PC-3 (cell line): ENCODE measurements around the gene TXNL4A. TPM values are rescaled to one million over a fixed set of nuclear protein-coding genes. Genes with fewer than 3 reads are reported as not detected.

Source experiments
- ATAC-seq: fragments of 200-7000 bp; cut with Tn5 transposase; 2 replicates; pipeline ENCODE4 v1.9.1; 2020; ENCODE audit warnings: mild to moderate bottlenecking, moderate library complexity
- BruUV-seq: library from RNA; stranded (reverse); fragments of 400-500 nt; replicated peaks from 2 replicates; lab custom pipeline; 2021; lab: Mats Ljungman, UMichigan
- CTCF ChIA-PET: fragments of 300-600 bp; sonication (Branson Sonifier 250); formaldehyde crosslinking; loops from one replicate; lab custom pipeline; 2022; ENCODE audit warnings: antibody characterized with exemption; lab: Charles Lee
- POLR2A ChIA-PET: fragments of 300-600 bp; sonication (Branson Sonifier 250); formaldehyde crosslinking; loops from one replicate; lab custom pipeline; 2022; ENCODE audit warnings: antibody characterized with exemption; ENCODE audit not compliant: unreplicated experiment; lab: Charles Lee
- DNase-seq: peaks from one replicate; pipeline ENCODE4 v3.0.0-alpha.2; 2015
- H2AFZ ChIP-seq: fragments of 300-600 bp; sonication (generic); 2 replicates; pipeline ENCODE4 v1.6.0; 2016; ENCODE audit warnings: antibody characterized with exemption, low read length
- H3F3A ChIP-seq: fragments of 300-600 bp; sonication (generic); one replicate; pipeline ENCODE4 v1.6.0; 2017; ENCODE audit warnings: antibody characterized with exemption, low read length, control low read depth, mild to moderate bottlenecking; ENCODE audit not compliant: unreplicated experiment
- H3K27ac ChIP-seq: fragments of 300-600 bp; sonication (generic); 2 replicates; pipeline ENCODE4 v1.5.1; 2016; ENCODE audit warnings: mild to moderate bottlenecking, low read length
- H3K27me3 ChIP-seq: fragments of 300-600 bp; sonication (generic); 2 replicates; pipeline ENCODE4 v1.6.1; 2016; ENCODE audit warnings: low read length, mixed read lengths
- H3K36me3 ChIP-seq: fragments of 300-600 bp; sonication (generic); 2 replicates; pipeline ENCODE4 v1.6.1; 2016; ENCODE audit warnings: low read depth, mixed run types, low read length, mixed read lengths
- H3K4me1 ChIP-seq: fragments of 300-600 bp; sonication (generic); 2 replicates; pipeline ENCODE4 v1.5.1; 2016; ENCODE audit warnings: low read length; ENCODE audit not compliant: insufficient read depth
- H3K4me2 ChIP-seq: fragments of 300-600 bp; sonication (generic); 2 replicates; pipeline ENCODE4 v1.6.0; 2016; ENCODE audit warnings: low read length
- H3K4me3 ChIP-seq: fragments of 300-600 bp; sonication (generic); 2 replicates; pipeline ENCODE4 v1.5.1; 2016; ENCODE audit warnings: mild to moderate bottlenecking, low read length, mixed read lengths
- H3K79me2 ChIP-seq: fragments of 300-600 bp; sonication (generic); 2 replicates; pipeline ENCODE4 v1.6.1; 2017; ENCODE audit warnings: low read length, mixed read lengths
- H3K9ac ChIP-seq: fragments of 300-600 bp; sonication (generic); 2 replicates; pipeline ENCODE4 v1.6.0; 2016; ENCODE audit warnings: mild to moderate bottlenecking, low read length
- H3K9me2 ChIP-seq: fragments of 300-600 bp; sonication (generic); replicated peaks from 2 replicates; pipeline ENCODE4 v1.6.1; 2016; ENCODE audit warnings: mixed run types, low read length, mixed read lengths
- H3K9me3 ChIP-seq: fragments of 300-600 bp; sonication (generic); 2 replicates; pipeline ENCODE4 v1.6.1; 2016; ENCODE audit warnings: low read length, mixed read lengths
- H4K20me1 ChIP-seq: fragments of 300-600 bp; sonication (generic); 2 replicates; pipeline ENCODE4 v1.6.1; 2016; ENCODE audit warnings: low read length, mixed read lengths
- EZH2 ChIP-seq: fragments of 300-600 bp; sonication (generic); IDR thresholded peaks from one replicate; pipeline ENCODE4 v1.6.1; 2017; ENCODE audit warnings: antibody characterized with exemption, mild to moderate bottlenecking, low read length; ENCODE audit not compliant: unreplicated experiment
- EZH2phosphoT487 ChIP-seq: fragments of 300-600 bp; sonication (generic); IDR thresholded peaks from 2 replicates; pipeline ENCODE4 v1.6.1; 2018; ENCODE audit warnings: mild to moderate bottlenecking, antibody characterized with exemption, low read length, borderline replicate concordance
- intact Hi-C: fragments of 100-400 bp; cut with micrococcal nuclease; formaldehyde crosslinking; loops from 2 replicates; pipeline ENCODE4 v1.9.0; 2023
- total RNA-seq: library from RNA; depleted of rRNA; stranded (reverse); fragments of >200 nt; gene quantifications from 2 replicates; pipeline ENCODE4 v1.2.3, GENCODE V29; 2014
- TF ChIP-seq, protein P1 (sequence below): fragments of 300-600 bp; sonication (generic); conservative IDR thresholded peaks from 2 replicates; pipeline ENCODE4 v1.5.1; 2017; ENCODE audit warnings: antibody characterized with exemption, low read depth, mild to moderate bottlenecking, low read length

The TXNL4A gene
- total RNA-seq, 1 experiment from 2014 or later, result 159 TPM

DNA sequence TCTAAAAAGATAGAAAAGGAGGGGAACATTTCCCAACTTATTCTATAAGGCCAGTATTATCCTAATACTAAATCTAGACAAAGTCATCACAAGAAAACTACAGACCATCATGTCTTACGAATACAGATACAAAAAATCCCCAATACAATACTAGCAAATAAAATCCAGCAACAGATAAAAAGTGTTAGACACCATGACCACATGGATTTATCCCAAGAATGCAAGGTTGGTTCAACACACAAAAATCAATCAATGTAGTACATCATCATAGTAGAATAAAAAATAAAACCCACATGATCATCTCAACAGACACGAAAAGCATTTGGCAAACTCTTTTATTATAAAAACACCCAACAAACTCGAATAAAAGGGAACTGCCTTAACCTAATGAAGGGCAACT, 55.5 kb downstream of the TXNL4A start:
- H3K27ac ChIP-seq, result no peak overlapping the region

DNA sequence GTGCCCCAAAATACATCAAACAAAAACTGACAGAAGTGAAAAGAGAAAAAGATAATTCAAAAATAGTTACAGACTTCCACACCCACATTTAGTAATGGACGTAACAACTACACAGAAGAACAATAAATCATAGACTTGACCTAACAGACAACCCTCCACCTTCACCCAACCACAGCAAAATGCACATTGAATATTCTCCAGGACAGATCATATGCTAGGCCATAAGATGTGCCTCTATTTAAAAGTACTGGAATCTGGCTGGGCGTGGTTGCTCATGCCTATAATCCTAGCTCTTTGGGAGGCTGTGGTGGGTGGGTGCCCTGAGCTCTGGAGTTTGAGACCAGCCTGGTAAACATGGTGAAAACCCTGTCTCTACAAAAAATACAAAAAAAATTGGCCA, 56.9 kb downstream of the TXNL4A start:
- H3K27ac ChIP-seq, result no peak overlapping the region
- intact Hi-C loops, result loop anchor here (5.0 to 10.0 kb wide), 2 partner anchors 53 to 216 kb away; partner anchors contain the start of gene TXNL4A
- no peak overlapping the region for H2AFZ ChIP-seq
- H3K79me2 ChIP-seq, result peaks cover 45% of the 10 kb centered on the region
- no peak overlapping the region for H3K4me3 ChIP-seq
- TF ChIP-seq EZH2, result no peak
- no peak for TF ChIP-seq EZH2phosphoT487
- TF ChIP-seq, protein P1, sequence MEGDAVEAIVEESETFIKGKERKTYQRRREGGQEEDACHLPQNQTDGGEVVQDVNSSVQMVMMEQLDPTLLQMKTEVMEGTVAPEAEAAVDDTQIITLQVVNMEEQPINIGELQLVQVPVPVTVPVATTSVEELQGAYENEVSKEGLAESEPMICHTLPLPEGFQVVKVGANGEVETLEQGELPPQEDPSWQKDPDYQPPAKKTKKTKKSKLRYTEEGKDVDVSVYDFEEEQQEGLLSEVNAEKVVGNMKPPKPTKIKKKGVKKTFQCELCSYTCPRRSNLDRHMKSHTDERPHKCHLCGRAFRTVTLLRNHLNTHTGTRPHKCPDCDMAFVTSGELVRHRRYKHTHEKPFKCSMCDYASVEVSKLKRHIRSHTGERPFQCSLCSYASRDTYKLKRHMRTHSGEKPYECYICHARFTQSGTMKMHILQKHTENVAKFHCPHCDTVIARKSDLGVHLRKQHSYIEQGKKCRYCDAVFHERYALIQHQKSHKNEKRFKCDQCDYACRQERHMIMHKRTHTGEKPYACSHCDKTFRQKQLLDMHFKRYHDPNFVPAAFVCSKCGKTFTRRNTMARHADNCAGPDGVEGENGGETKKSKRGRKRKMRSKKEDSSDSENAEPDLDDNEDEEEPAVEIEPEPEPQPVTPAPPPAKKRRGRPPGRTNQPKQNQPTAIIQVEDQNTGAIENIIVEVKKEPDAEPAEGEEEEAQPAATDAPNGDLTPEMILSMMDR, result no peak
- H3K27me3 ChIP-seq, result no peaks in the 10 kb centered on the region
- H3K9me2 ChIP-seq, result no peaks in the 10 kb centered on the region
- ATAC-seq (no peak), DNase-seq (no peak)
- H3K9ac ChIP-seq, result no peak overlapping the region
- H3K4me2 ChIP-seq, result no peak overlapping the region
- H4K20me1 ChIP-seq, result no peaks in the 10 kb centered on the region
- H3K36me3 ChIP-seq, result peaks cover 50% of the 10 kb centered on the region
- BruUV-seq, result no TSS peak
- ChIA-PET POLR2A (no interaction called here), CTCF (no interaction called here)
- no peaks in the 10 kb centered on the region for H3K4me1 ChIP-seq
- H3F3A ChIP-seq, result no peaks in the 10 kb centered on the region
- H3K9me3 ChIP-seq, result peaks cover 19% of the 10 kb centered on the region

More for the DNA sequence above, 55.5 kb downstream of the TXNL4A start:
- no peak for DNase-seq
- intact Hi-C loops, result loop anchor here (5.0 to 10.0 kb wide), 2 partner anchors 52 to 214 kb away; partner anchors contain the start of gene TXNL4A
- peaks cover 50% of the 10 kb centered on the region for H3K36me3 ChIP-seq
- H3K9me3 ChIP-seq, result peaks cover 19% of the 10 kb centered on the region
- no peaks in the 10 kb centered on the region for H3K27me3 ChIP-seq
- H4K20me1 ChIP-seq, result no peaks in the 10 kb centered on the region
- H3K79me2 ChIP-seq, result peaks cover 59% of the 10 kb centered on the region
- CTCF ChIA-PET, result no interaction called here
- no peaks in the 10 kb centered on the region for H3K4me1 ChIP-seq
- no peak overlapping the region for H3K4me3 ChIP-seq
- BruUV-seq, result no TSS peak
- TF ChIP-seq EZH2phosphoT487 (no peak), EZH2 (no peak)
- TF ChIP-seq, protein P1, result no peak
- H3K9ac ChIP-seq, result no peak overlapping the region
- no peak overlapping the region for H3K4me2 ChIP-seq
- POLR2A ChIA-PET, result no interaction called here
- no peaks in the 10 kb centered on the region for H3F3A ChIP-seq
- ATAC-seq, result no peak
- H3K9me2 ChIP-seq, result no peaks in the 10 kb centered on the region
- no peak overlapping the region for H2AFZ ChIP-seq

DNA sequence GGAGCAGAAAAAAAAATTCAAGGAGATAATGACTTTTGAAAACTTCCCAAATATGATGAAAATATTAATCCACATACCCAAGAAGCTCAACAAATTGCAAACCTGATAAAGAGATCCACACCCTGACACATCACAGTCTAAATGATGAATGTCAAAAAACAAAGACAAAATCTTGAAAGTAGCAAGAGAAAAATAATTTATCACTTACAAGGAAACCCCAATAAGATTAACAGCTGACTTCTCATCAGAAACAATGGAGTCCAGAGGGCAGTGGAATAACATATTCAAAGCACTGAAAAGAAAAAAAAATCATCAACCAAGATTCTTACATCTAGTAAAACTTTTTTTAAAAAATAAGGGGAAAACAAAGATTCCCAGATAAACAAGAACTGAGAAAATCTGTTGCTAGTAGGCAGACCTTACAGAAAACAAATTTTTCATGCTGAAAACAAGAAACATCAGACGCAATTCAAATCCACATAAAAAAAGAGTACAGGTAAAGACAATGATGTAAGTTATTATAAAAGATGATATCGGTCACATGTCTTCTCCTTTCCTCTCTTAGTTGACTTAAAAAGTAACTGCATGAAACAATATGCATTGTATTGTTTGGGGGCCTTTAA, 58.2 kb downstream of the TXNL4A start:
- CTCF ChIA-PET, result no interaction called here
- H3K36me3 ChIP-seq, result peaks cover 44% of the 10 kb centered on the region

More for the DNA sequence above, 58.2 kb downstream of the TXNL4A start:
- H3K27me3 ChIP-seq, result no peaks in the 10 kb centered on the region
- H3K4me3 ChIP-seq, result no peak overlapping the region
- H3F3A ChIP-seq, result no peaks in the 10 kb centered on the region
- H3K27ac ChIP-seq, result no peak overlapping the region
- no TSS peak for BruUV-seq
- no peak for ATAC-seq
- H3K9me3 ChIP-seq, result peaks cover 19% of the 10 kb centered on the region
- no peaks in the 10 kb centered on the region for H4K20me1 ChIP-seq
- no peaks in the 10 kb centered on the region for H3K4me1 ChIP-seq
- H3K4me2 ChIP-seq, result no peak overlapping the region
- DNase-seq, result no peak
- no peaks in the 10 kb centered on the region for H3K9me2 ChIP-seq
- peaks cover 31% of the 10 kb centered on the region for H3K79me2 ChIP-seq
- H3K9ac ChIP-seq, result no peak overlapping the region
- intact Hi-C loops, result loop anchor here (5.0 to 10.0 kb wide), 2 partner anchors 55 to 217 kb away; partner anchors contain the start of gene TXNL4A
- POLR2A ChIA-PET, result no interaction called here
- no peak overlapping the region for H2AFZ ChIP-seq
- TF ChIP-seq EZH2phosphoT487, result no peak
- no peak for TF ChIP-seq EZH2
- TF ChIP-seq, protein P1, result no peak
